GM08714 (cell line): ENCODE data around the gene FHOD3.

ENCODE experiments used
- H3K4me3 ChIP-seq: fragments of 200-500 bp; sonication (Bioruptor generic); 2 replicates; pipeline ENCODE4 v1.5.1; 2014; ENCODE audit warnings: mild to moderate bottlenecking, low read length, inconsistent platforms
- ZNF274 ChIP-seq: IDR thresholded peaks from 2 replicates; pipeline ENCODE4 v1.6.1; 2012; ENCODE audit warnings: mild to moderate bottlenecking, low read depth, low read length

The FHOD3 gene

DNA sequence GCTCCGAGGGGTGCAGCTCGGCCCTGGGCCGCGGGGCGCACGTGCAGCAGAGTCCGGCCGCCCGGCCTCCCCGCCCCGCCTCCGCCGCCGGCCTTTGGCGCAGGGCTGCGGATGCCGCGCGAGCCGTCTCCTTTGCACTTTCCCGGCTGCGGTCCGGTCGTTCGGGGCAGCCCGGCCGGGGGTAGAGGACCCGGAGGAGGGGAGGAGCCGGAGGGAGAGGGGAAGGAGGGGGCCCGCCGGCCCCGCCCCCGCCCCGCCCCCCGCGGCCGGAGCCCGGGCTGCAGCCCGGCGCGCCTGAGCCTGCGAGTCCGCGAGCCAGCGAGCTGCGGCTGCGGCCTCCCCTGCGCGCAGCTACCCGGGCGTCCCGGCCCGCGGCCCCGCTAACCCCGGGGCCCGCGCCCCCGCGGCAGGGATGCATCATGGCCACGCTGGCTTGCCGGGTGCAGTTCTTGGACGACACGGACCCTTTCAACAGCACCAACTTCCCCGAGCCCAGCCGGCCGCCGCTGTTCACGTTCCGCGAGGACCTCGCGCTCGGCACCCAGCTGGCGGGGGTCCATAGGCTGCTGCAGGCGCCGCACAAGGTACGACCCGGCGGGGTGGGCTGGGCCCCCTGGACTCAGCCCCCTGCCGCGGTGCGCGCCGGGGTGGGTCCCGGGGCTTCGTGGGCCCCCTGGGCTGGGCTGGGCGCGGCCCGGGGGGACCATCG lies at the start of gene FHOD3:
Gene FHOD3 (plus strand): TSS at position 297 of the 709 bp plus-strand sequence. CDS start 123 bp downstream, at position 420.
- no peak for TF ChIP-seq ZNF274
- peak within 1 kb of the TSS; percentile 75 for H3K4me3 ChIP-seq

DNA sequence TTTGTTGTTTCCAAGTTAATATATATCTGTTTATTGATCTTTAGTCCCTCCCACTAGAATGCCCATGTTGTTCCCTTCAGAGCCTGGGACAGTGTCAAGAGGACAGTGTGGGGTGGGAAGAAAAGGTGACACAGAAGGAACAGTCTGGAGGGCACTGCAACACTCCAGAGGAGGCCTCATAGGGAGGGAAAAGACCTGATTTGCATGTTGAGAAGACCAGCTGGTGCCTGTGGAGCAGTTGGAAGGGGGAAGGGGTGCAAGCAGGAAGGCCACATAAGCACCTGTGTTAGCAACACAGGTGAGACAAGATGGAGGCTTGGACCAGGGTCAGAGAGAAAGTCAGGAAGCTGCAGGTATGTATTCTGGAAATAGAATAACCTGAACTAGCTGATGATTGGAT lies 48.1 kb upstream of the FHOD3 start:
- no peak for TF ChIP-seq ZNF274
- H3K4me3 ChIP-seq, result no peak overlapping the region

DNA sequence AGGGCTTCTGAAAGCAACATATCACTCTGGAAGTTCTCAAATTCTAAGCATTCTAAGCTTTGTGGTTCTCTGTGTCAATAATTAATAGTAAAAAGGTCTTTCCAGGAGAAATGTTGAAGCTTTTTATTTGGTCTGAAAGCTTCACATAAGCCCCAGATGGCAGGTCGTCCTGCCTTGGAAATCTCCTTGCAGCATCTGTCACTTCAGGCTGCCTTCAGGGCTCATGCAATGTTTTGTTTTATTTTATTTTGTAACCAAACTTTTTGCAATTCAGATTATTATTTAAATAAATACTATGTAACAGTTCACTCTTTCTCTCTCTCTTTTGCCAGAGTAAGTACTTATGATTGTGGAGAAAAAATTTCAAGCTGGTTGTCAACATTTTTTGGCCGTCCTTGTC lies 46.7 kb upstream of the FHOD3 start:
- no peak for TF ChIP-seq ZNF274
- H3K4me3 ChIP-seq, result no peak overlapping the region

DNA sequence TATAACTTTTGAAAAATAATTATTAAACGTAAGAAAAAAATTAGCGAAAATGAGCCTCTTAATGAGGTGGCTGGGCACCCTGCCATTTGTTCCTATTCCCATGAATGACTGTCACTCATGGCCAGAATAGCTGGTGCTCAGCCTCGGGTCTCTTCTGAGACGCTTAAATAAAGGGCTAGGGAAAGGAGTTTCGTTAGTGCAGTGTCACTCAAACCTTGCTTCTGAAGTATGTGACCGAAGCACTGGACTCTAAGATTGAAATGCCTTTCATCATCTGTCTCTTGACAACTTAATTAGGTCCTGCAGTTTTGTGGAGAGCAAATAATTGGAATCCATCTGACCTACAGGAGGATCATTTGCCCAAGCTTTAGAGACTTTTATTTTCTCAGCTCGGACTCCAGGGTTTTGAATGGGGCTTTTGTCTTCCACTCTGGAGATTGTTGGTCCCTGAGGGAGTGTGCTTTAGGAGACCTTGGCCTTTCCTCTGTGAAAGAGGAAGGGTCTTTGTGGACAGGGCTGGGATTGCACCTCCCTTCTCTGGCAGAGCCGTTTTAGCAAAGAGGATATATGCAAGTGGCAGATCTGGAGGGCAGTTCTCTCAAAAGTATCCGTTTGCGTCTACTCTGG lies 42.3 kb upstream of the FHOD3 start:
- H3K4me3 ChIP-seq, result no peak overlapping the region
- TF ChIP-seq ZNF274, result no peak

DNA sequence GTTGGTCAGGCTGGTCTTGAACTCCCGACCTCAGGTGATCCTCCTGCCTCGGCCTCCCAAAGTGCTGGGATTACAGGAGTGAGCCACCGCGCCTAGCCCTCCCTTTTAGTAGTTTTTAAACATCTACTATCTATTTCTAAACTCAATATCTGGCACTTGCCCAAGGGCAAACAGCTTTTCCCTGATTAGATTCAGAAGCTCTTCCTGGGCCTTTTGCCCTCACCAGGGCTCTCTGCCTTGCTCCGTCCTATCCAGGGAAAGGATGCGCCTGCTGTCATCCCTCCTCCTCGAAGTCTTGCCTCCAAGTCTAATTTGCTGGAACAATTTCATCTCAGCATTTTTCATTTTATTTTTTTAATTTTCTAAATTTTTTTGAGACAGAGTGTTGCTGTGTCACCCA lies 41.4 kb upstream of the FHOD3 start:
- no peak for TF ChIP-seq ZNF274
- H3K4me3 ChIP-seq, result no peak overlapping the region

- no peak overlapping the region for H3K4me3 ChIP-seq
- no peak for TF ChIP-seq ZNF274
Measured at GRCh38 chr18:36262971-36263370, 34.5 kb upstream of the FHOD3 start.

DNA sequence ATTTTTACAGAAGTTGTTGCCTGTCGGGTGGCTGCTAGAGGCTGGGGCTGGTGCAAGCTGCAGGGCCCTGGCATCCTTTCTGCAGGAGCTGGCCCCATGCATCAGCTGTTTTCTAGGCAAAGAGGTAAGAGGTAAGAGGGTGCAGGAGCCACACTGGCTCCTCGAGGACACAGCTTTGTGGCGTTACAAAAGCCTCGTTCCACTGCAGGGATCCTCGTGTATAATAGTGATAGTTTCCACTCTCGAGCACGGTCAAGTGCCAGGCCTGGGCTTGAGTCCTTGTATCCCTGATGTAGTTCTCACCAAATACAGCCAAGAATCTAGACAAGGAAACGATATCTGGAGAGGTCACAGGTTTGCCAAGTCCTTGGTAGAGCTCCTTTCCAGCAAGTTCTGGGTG lies 33.2 kb upstream of the FHOD3 start:
- no peak overlapping the region for H3K4me3 ChIP-seq
- TF ChIP-seq ZNF274, result no peak

- TF ChIP-seq ZNF274, result no peak
- no peak overlapping the region for H3K4me3 ChIP-seq
Measured at GRCh38 chr18:36265015-36265414, 32.5 kb upstream of the FHOD3 start.

DNA sequence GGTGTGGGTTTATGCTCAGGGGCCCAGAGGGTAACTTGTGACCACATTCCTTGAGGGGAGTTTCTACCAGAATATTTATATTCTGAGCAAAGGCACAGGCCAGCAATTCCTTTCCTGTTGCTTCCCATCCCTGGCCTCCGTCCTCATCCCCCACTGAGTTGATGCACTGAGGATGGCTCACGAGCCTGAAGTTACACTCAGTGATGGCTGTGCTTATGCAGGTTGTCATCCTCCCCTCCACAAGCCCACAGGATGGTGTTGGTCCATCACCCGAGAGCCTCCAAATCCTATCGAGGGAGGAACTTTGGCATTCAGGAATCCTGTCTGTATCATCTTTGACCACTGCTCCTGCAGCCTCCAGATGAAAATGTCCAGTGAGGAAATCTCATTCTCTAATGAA lies 28.4 kb upstream of the FHOD3 start:
- H3K4me3 ChIP-seq, result no peak overlapping the region
- no peak for TF ChIP-seq ZNF274

DNA sequence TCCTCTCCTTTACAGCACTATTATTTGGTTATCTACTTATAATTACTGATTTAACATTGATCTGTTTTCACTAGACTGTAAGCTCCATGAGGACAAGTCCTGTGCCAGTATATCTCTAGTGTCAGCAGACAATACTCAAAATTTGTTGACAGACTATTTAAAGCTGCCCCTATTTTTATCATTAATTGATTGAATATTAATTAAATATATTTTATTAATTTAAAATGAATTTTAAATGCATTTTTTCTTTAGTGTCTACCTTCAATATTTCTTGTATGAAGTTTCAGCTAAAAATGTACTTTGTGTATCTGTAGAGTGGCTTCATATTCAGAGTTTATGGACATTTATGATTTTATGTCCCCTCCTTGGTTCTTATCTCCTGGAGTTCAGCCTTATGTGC lies 26.4 kb upstream of the FHOD3 start:
- TF ChIP-seq ZNF274, result no peak
- H3K4me3 ChIP-seq, result no peak overlapping the region

- no peak overlapping the region for H3K4me3 ChIP-seq
- no peak for TF ChIP-seq ZNF274
Measured at GRCh38 chr18:36273347-36273746, 24.2 kb upstream of the FHOD3 start.

- TF ChIP-seq ZNF274, result no peak
- H3K4me3 ChIP-seq, result no peak overlapping the region
Measured at GRCh38 chr18:36274083-36274715, 23.3 kb upstream of the FHOD3 start.

DNA sequence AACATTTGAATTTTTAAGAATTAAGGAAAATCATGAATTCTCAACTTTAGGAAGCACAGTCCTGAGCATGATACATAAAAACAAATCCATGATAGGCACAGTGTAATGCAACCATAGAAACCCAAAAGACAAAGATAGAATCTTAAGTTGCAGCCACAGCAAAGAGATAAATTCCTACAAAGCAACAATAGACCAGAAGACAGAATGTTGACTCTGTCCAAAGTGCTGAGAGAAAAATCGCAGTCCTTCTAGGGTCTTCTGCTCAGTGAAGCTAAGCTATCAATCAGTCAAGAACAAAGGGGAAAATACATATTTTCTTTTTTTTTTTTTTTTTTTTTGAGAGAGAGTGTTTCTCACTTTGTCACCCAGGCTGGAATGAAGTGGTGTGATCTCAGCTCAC lies 22.0 kb upstream of the FHOD3 start:
- no peak overlapping the region for H3K4me3 ChIP-seq
- TF ChIP-seq ZNF274, result no peak

- TF ChIP-seq ZNF274, result no peak
- H3K4me3 ChIP-seq, result no peak overlapping the region
Measured at GRCh38 chr18:36279001-36279400, 18.5 kb upstream of the FHOD3 start.

DNA sequence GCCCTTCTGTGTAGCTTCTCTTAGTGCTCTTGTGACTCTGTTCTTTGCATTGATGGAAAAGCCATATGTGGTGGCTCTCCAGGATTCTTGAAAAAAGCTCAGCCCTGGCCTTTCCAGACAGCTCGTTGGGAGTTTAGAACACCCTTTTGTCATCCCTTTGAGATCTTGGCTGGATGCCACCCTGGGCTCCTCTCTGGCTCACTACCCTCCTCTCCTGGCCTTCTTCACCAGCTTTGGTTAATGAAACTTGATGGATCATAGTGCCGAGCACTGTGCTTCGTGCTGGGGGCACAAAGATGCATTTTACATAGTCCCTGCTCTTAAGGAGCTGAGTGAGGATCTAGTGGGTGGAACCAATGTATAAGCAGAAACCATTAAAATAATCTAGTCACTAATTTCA lies 15.6 kb upstream of the FHOD3 start:
- no peak for TF ChIP-seq ZNF274
- H3K4me3 ChIP-seq, result no peak overlapping the region
